HCT116 (cell line): Measurements from ENCODE around the gene GNG7. TPM values are rescaled to one million over a fixed set of nuclear protein-coding genes. Genes with fewer than 3 reads are reported as not detected.

Source experiments
- ATAC-seq: fragments of 200-7000 bp; cut with Tn5 transposase; 2 replicates; pipeline ENCODE4 v1.9.1; 2020; ENCODE audit warnings: mild to moderate bottlenecking, moderate library complexity
- BruUV-seq: library from RNA; stranded (reverse); fragments of 400-500 nt; replicated peaks from 2 replicates; lab custom pipeline; 2021; lab: Mats Ljungman, UMichigan
- CTCF ChIA-PET: fragments of 300-600 bp; sonication (Branson Sonifier 250); formaldehyde crosslinking; loops from one replicate; lab custom pipeline; 2021; ENCODE audit warnings: antibody characterized with exemption; lab: Charles Lee
- POLR2A ChIA-PET: fragments of 300-600, 350-600 bp; sonication (Branson Sonifier 250); formaldehyde crosslinking; loops from one replicate; lab custom pipeline; 2021; ENCODE audit warnings: antibody characterized with exemption; lab: Charles Lee
- RAD21 ChIA-PET, 2 experiments: fragments of 300-600 bp; sonication (Branson Sonifier 250); formaldehyde crosslinking; loops; one replicate each; lab custom pipeline; 2023; ENCODE audit warnings: low total read pairs in 2 of 2; ENCODE audit not compliant: uncharacterized antibody in 2 of 2, unreplicated experiment in 2 of 2, low non-redundant PET in 1 of 2; lab: Charles Lee
- DNase-seq: peaks from one replicate; pipeline ENCODE4 v3.0.0-alpha.2; 2010; ENCODE audit warnings: low read depth, low spot score
- H2AFZ ChIP-seq: fragments of 200-600 bp; shearing (Covaris generic), sonication (generic); 2 replicates; pipeline ENCODE4 v1.6.1; 2017; ENCODE audit warnings: low read depth, mixed run types, mixed read lengths, antibody characterized with exemption, low read length; ENCODE audit not compliant: poor library complexity, severe bottlenecking
- H3K27ac ChIP-seq: 2 replicates; pipeline ENCODE4 v1.5.1; 2012; ENCODE audit warnings: low read depth, low read length
- H3K27me3 ChIP-seq: fragments of 200-600 bp; sonication (generic); 2 replicates; pipeline ENCODE4 v1.6.1; 2016; ENCODE audit warnings: mixed run types, low read length, mixed read lengths; ENCODE audit not compliant: insufficient read depth
- H3K36me3 ChIP-seq, 2 experiments: fragments of 200-500 bp in 1 of 2; fragments of 200-600 bp in 1 of 2; sonication (Bioruptor generic) in 1 of 2; sonication (generic) in 1 of 2; 2 replicates each; pipeline versions ENCODE4 v1.5.1 to v1.6.1; 2014 to 2016; ENCODE audit warnings: low read length in 2 of 2, inconsistent platforms in 1 of 2, mixed read lengths in 1 of 2, mixed run types in 1 of 2; ENCODE audit not compliant: insufficient read depth in 2 of 2, control insufficient read depth in 1 of 2
- H3K4me1 ChIP-seq, 2 experiments: fragments of 200-600 bp in 1 of 2; sonication (generic) in 1 of 2; 2 replicates each; pipeline versions ENCODE4 v1.5.1 to v1.6.1; 2012 to 2017; ENCODE audit warnings: low read length in 2 of 2, inconsistent platforms in 1 of 2, mild to moderate bottlenecking in 1 of 2, mixed read lengths in 1 of 2, mixed run types in 1 of 2, moderate library complexity in 1 of 2; ENCODE audit not compliant: insufficient read depth in 2 of 2, control insufficient read depth in 1 of 2
- H3K4me2 ChIP-seq: fragments of 200-600 bp; sonication (generic); 2 replicates; pipeline ENCODE4 v1.6.1; 2017; ENCODE audit warnings: mixed run types, low read length, mixed read lengths
- H3K4me3 ChIP-seq, 2 experiments: fragments of 200-600 bp in 1 of 2; sonication (generic) in 1 of 2; replicated peaks in 1 of 2; 2 replicates each; pipeline ENCODE4 v1.5.1; 2011 to 2016; ENCODE audit warnings: low read length in 2 of 2, control low read depth in 1 of 2, low read depth in 1 of 2, mild to moderate bottlenecking in 1 of 2, mixed read lengths in 1 of 2, mixed run types in 1 of 2
- H3K79me2 ChIP-seq: fragments of 200-600 bp; sonication (generic); 2 replicates; pipeline ENCODE4 v1.6.1; 2017; ENCODE audit warnings: mild to moderate bottlenecking, mixed run types, low read length, moderate library complexity, mixed read lengths; ENCODE audit not compliant: insufficient read depth
- H3K9ac ChIP-seq: fragments of 200-600 bp; sonication (generic); 2 replicates; pipeline ENCODE4 v1.6.1; 2016; ENCODE audit warnings: low read length, mixed read lengths
- H3K9me2 ChIP-seq: fragments of 200-600 bp; sonication (generic), shearing (Covaris generic); 2 replicates; pipeline ENCODE4 v1.6.1; 2017; ENCODE audit warnings: mixed run types, mild to moderate bottlenecking, moderate library complexity; ENCODE audit not compliant: insufficient read depth
- H3K9me3 ChIP-seq, 2 experiments: fragments of 200-500 bp in 1 of 2; fragments of 200-600 bp in 1 of 2; sonication (Bioruptor generic) in 1 of 2; sonication (generic) in 1 of 2; 2 replicates each; pipeline ENCODE4 v1.6.1; 2014 to 2017; ENCODE audit warnings: low read length in 2 of 2, mixed read lengths in 2 of 2, inconsistent platforms in 1 of 2, low read depth in 1 of 2, mild to moderate bottlenecking in 1 of 2, mixed run types in 1 of 2, moderate library complexity in 1 of 2; ENCODE audit not compliant: control insufficient read depth in 1 of 2, insufficient read depth in 1 of 2
- H4K20me1 ChIP-seq: fragments of 200-600 bp; sonication (generic), shearing (Covaris generic); 2 replicates; pipeline ENCODE4 v1.6.1; 2017; ENCODE audit warnings: mixed run types, mild to moderate bottlenecking, moderate library complexity; ENCODE audit not compliant: insufficient read depth
- ATF3 ChIP-seq: IDR thresholded peaks from 2 replicates; pipeline ENCODE4 v1.6.1; 2012
- CTCF ChIP-seq, 3 experiments: fragments of 200-600 bp in 1 of 3; sonication (generic) in 1 of 3; IDR thresholded peaks in 2 of 3; conservative IDR thresholded peaks in 1 of 3; 2 replicates each; pipeline ENCODE4 v1.5.1; 2012 to 2017; ENCODE audit warnings: low read depth in 2 of 3, low read length in 2 of 3, antibody characterized with exemption in 1 of 3, borderline replicate concordance in 1 of 3, control low read depth in 1 of 3, mild to moderate bottlenecking in 1 of 3, mixed read lengths in 1 of 3, mixed run types in 1 of 3, moderate library complexity in 1 of 3; ENCODE audit not compliant: insufficient read depth in 1 of 3
- EGR1 ChIP-seq: IDR thresholded peaks from 2 replicates; pipeline ENCODE4 v1.6.1; 2012; ENCODE audit warnings: low read depth
- EZH2 ChIP-seq: fragments of 200-600 bp; sonication (generic); IDR thresholded peaks from 2 replicates; pipeline ENCODE4 v1.6.1; 2017; ENCODE audit warnings: antibody characterized with exemption, mixed run types
- JUND ChIP-seq: IDR thresholded peaks from 2 replicates; pipeline ENCODE4 v1.6.1; 2012
- MAX ChIP-seq: IDR thresholded peaks from 2 replicates; pipeline ENCODE4 v1.6.1; 2012
- POLR2A ChIP-seq: IDR thresholded peaks from 2 replicates; pipeline ENCODE4 v1.7.0; 2011; ENCODE audit warnings: borderline replicate concordance; ENCODE audit not compliant: insufficient read depth, insufficient read length; ENCODE audit errors: extremely low read depth
- RAD21 ChIP-seq: IDR thresholded peaks from 2 replicates; pipeline ENCODE4 v1.6.1; 2012; ENCODE audit warnings: low read depth, mild to moderate bottlenecking
- REST ChIP-seq: IDR thresholded peaks from 2 replicates; pipeline ENCODE4 v1.6.1; 2012; ENCODE audit warnings: low read depth
- SP1 ChIP-seq: IDR thresholded peaks from 2 replicates; pipeline ENCODE4 v1.6.1; 2012; ENCODE audit warnings: low read depth
- SRF ChIP-seq: IDR thresholded peaks from 2 replicates; pipeline ENCODE4 v1.6.1; 2012; ENCODE audit warnings: low read depth
- YY1 ChIP-seq: IDR thresholded peaks from 2 replicates; pipeline ENCODE4 v1.6.1; 2011; ENCODE audit warnings: low read length, low read depth, moderate library complexity, mild to moderate bottlenecking; ENCODE audit not compliant: insufficient replicate concordance; ENCODE audit errors: extremely low read depth
- intact Hi-C: fragments of 100-400 bp; cut with micrococcal nuclease; formaldehyde crosslinking; loops from 2 replicates; pipeline ENCODE4 v1.10.0; 2022
- total RNA-seq: library from RNA; stranded (reverse); gene quantifications from one replicate; pipeline ENCODE4 v1.2.1, GENCODE V29; 2021; ENCODE audit not compliant: unreplicated experiment

Gene GNG7
- total RNA-seq, 1 experiment from 2014 or later: 11.3 TPM

- H3K27ac ChIP-seq: no peak overlapping the region
- H3K9me3 ChIP-seq: no peaks in the 10 kb centered on the region; a peak in 1 of 4 replicates
- no peak for TF ChIP-seq REST
- TF ChIP-seq RAD21: no peak
- no peak for TF ChIP-seq SP1
- TF ChIP-seq MAX: no peak
- TF ChIP-seq EGR1: no peak
- no peak for TF ChIP-seq YY1
- TF ChIP-seq EZH2: no peak
- TF ChIP-seq POLR2A: no peak
- no peak for TF ChIP-seq JUND
- no peak for TF ChIP-seq CTCF (IDR thresholded peaks at IDR 0.05 in 2 of 3, conservative IDR thresholded peaks at IDR 0.05 in 1 of 3; ENCODE audit: borderline replicate concordance in 1 of 3, insufficient read depth in 1 of 3, low read depth in 2 of 3, low read length in 2 of 3)
- no peak for TF ChIP-seq ATF3
- no peak for TF ChIP-seq SRF
- ChIA-PET RAD21 (no interaction called here), CTCF (no interaction called here), POLR2A (no interaction called here)
- no peaks in the 10 kb centered on the region for H3K9me2 ChIP-seq
- no peaks in the 10 kb centered on the region for H4K20me1 ChIP-seq
- H3K4me2 ChIP-seq: no peak overlapping the region
- H3K9ac ChIP-seq: no peak overlapping the region
- H3K4me1 ChIP-seq: peaks cover 20 to 51% of the 10 kb centered on the region in 2 experiments
- no peaks in the 10 kb centered on the region for H3K36me3 ChIP-seq
- H3K4me3 ChIP-seq: no peak overlapping the region
- intact Hi-C loops: no loop called here
- H3K27me3 ChIP-seq: no peaks in the 10 kb centered on the region
- no peak for ATAC-seq
- H3K79me2 ChIP-seq: no peaks in the 10 kb centered on the region
- BruUV-seq: no TSS peak
- DNase-seq: no peak
- no peak overlapping the region for H2AFZ ChIP-seq
Measured at GRCh38 chr19:2548966-2549365, 153.5 kb downstream of the GNG7 start.
